Fibroblast of upper back skin (primary cell): Measurements from ENCODE around the gene ACTL7B.
A peak's percentile ranks its signal among the peaks of the same experiment; 100 is the strongest.
"Not testable (repeated sequence)": the region's sequence is repeated elsewhere in the genome, so short reads cannot be mapped to it uniquely, and the experiment has no call there.

ENCODE experiments used
- DNase-seq: peaks from one replicate; pipeline ENCODE4 v3.0.0-alpha.2; 2013

Gene ACTL7B

GRCh38 chr9:108867829-108868228 is 12.0 kb upstream of the ACTL7B start:
- DNase-seq = no peak

DNA sequence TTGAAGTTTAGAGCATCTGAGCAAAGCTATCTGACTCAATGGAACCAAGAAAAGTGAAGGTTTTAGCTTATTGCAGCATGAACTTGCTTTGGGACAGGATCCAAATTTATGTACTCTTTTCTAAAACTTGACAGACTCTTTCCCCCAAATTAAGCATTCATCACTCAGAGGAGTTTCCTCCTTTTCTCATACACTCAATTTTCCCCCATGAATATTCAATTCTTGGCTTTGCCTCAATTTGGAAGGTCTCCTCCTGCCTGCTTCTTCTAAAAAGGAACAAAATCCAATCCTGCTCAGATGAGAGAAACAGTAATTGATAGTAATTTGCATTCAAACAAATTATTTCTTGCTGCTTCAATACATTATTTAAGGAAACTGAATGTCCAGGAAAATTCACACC is 11.3 kb upstream of the ACTL7B start:
- no peak for DNase-seq

- DNase-seq = no peak
Measured at GRCh38 chr9:108866001-108866420, 10.2 kb upstream of the ACTL7B start.

- DNase-seq = no peak
Measured at GRCh38 chr9:108865037-108865436, 9.3 kb upstream of the ACTL7B start.

GRCh38 chr9:108864446-108864845 is 8.7 kb upstream of the ACTL7B start:
- DNase-seq = no peak

GRCh38 chr9:108863891-108864290 is 8.1 kb upstream of the ACTL7B start:
- no peak for DNase-seq

- no peak for DNase-seq
Measured at GRCh38 chr9:108861997-108862396, 6.2 kb upstream of the ACTL7B start, which contains the start of gene ACTL7A. Gene ACTL7A, plus strand, starts transcription at chr9:108862266. Its CDS starts 57 bp downstream, at chr9:108862323.

GRCh38 chr9:108861464-108861863 is 5.7 kb upstream of the ACTL7B start:
- no peak for DNase-seq

DNA sequence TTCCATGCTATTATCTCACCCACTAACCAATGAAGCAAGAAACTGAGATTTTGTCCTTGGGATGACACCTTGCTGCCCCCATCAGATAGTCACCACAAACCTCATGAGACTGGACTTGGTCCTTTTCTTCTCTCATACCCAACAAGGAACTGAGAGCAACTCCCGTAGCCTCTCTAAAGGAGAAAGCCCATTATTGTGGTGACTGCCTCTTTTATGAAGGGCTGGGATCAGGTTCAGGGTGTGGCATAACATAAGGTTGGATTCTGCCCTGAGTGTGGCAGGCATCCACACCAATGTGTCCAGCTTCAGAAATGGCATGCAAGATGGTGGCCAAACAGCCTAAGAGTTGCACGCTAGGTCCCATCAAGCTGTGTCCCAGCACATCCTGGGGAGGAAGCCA is 5.0 kb upstream of the ACTL7B start:
- DNase-seq = no peak

DNA sequence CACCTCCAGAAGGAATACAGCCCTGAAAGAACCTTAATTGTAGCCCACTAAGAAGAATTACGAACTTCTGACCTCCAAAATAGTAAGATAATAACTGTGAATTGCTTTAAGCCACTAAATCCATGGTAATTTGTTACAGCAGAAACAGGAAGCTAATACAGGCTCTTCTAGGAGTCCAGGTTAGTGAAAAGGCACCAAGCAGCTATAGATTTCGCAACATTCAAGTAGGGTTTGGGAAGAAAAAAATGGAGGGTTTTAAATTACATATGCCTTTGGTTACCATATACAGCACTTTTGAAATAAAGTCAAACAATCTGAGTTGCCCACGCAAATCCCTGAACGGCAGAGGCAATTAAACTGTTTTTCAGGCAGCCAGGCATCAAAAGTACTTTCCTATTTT is 4.6 kb upstream of the ACTL7B start:
- peak; percentile 11 for DNase-seq

DNA sequence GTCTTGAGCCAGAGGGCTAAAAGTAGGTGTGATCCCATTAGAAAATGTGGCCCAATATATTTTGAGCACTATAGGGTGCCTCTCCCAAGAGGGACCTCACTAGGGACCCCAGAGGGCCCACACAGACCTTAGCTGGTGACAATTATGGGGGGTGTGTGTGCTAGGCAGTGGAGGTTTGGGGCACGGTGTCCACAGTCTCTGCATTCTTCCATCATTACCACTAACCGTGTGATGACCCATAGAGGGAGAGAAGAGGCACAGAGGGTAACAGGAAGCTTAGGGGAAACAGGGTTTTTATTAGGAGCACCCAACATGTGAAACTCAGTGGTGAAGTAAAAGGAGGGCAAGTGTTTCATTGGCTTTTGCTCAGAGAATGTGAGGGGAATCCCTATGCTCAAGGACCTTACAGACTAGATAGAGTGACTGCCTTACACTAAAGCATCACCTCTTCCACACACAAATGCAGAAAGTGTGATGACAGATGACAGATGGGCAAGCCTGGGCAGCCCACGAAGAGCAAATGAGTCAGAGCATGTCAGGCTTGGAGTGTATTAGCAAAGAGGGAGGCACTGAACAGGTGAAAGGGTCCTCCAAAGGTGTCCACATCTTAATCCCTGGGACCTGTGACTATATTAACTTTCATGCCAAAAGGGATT is 3.8 kb upstream of the ACTL7B start:
- no peak for DNase-seq

DNA sequence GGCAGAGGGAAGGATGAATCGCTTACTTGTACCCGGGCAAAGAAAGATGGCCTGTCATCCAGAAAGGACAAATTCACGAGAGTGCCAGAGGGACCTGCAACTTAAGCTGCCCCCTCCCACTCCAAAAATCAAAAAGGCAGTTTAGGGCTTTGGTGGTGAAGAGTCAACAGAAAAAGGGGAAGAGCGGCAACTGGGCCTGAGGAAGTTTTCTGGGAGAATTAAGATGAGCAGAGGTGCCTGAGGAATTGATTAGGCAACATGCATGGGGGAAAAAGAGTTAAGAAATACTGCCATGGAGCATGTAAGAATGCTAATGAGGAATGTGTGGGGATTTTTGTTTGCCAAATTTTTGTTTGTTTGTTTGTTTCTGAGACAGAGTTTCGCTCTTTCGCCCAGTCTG is 1.8 kb upstream of the ACTL7B start:
- no peak for DNase-seq

- no peak for DNase-seq
Measured at GRCh38 chr9:108855529-108855886, 278 bp downstream of the ACTL7B start.

DNA sequence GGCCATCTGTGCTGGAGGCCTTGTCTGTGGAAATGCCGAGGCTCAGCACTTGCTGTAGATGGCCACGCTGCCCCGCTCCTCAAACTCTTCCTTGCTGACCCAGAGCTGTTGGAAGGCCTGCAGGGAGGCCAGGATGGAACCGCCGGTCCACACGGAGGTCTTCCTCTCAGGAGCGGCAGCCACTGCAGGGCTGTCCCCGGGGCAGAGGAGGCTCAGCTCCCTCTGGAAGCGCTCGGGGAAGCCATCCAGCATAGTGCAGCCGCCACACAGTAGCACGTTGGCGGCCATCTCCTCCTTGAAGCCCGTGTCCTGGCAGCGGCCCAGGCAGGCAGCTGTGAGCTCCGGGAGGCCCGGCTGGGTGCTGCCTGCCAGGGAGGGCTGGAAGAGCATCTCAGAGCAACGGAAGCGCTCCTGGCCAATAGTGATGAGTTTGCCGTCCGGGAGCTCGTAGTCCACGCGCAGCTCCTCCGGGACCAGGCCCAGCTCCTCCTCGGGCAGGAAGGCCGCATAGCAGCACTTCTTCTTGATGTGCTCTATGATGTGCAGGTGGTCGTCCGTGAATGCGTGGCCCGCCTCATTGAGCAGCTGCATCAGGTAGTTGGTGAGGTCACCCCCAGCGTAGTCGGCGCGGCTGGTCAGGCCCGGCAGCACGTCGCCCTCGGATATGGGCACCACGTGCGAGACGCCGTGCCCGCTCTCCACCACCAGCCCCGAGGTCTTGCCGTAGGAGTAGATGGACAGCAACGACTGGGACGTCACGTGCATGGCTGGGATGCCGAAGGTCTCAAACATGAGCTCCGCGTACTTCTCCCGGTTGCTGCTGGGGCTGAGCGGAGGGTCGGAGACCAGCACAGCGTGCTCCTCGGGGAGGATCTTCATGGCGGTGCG is 901 bp downstream of the ACTL7B start:
- no peak for DNase-seq

GRCh38 chr9:108854094-108854493 is 1.7 kb downstream of the ACTL7B start:
- no peak for DNase-seq

GRCh38 chr9:108852079-108852478 is 3.7 kb downstream of the ACTL7B start:
- no peak for DNase-seq

GRCh38 chr9:108851138-108851537 is 4.6 kb downstream of the ACTL7B start:
- no peak for DNase-seq

- DNase-seq = no peak
Measured at GRCh38 chr9:108850293-108850897, 5.4 kb downstream of the ACTL7B start.

DNA sequence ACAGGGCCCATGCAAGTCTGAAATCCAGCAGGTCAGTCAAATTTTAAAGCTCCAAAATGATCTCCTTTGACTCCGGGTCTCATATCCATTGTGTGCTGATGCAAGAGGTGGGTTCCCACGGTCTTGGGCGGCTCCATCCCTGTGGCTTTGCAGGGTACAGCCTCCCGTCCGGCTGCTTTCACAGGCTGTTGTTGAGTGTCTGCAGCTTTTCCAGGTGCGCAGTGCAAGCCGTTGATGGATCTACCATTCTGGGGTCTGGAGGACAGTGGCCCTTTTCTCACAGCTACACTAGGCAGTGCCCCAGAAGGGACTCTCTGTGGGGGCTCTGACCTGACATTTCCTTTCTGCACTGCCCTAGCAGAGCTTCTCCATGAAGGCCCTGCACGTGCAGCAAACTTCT is 7.5 kb downstream of the ACTL7B start:
- DNase-seq = not testable (repeated sequence)

GRCh38 chr9:108845947-108846346 is 9.8 kb downstream of the ACTL7B start:
- no peak for DNase-seq

GRCh38 chr9:108845507-108845906 is 10.3 kb downstream of the ACTL7B start:
- no peak for DNase-seq

DNA sequence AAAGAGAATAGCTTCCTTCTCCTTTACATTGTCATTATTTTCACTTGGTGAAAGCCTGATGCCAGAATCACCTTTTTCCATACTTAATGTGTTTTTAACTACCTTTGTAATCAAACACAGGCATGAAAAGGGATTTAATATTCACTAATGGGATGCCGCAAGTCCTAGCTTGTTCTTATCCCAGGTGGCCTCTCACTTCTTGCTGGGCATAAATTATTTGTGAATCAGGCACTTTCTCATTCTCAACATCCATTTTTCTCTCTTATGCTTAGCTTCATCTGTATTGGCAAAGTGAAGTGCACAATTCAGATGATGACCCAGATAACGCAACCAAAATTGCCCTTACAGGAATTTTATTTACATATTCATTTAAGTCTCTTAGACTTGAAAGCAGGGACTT is 10.9 kb downstream of the ACTL7B start:
- DNase-seq = no peak

- no peak for DNase-seq
Measured at GRCh38 chr9:108844391-108844790, 11.4 kb downstream of the ACTL7B start.
